T-helper 17 cell (primary cell): ENCODE measurements around the gene GRM4. TPM values are rescaled to one million over a fixed set of nuclear protein-coding genes. Genes with fewer than 3 reads are reported as not detected.

Source experiments
- ATAC-seq: fragments of 150-1000 bp; cut with Tn5 transposase; 2 replicates; pipeline ENCODE4 v1.10.0; 2021; ENCODE audit warnings: mild to moderate bottlenecking, moderate library complexity
- DNase-seq, 3 donors: peaks; one replicate each; pipeline versions ENCODE4 v3.0.0 to v3.0.0-alpha.2; 2020 to 2021
- H3K9me3 ChIP-seq: one replicate; pipeline ENCODE4 v1.7.0; 2013; ENCODE audit warnings: low read length, mild to moderate bottlenecking; ENCODE audit not compliant: control insufficient read depth, poor library complexity, severe bottlenecking
- H3K27ac Mint-ChIP-seq: one replicate; pipeline ENCODE4 v1.8.0; 2022; ENCODE audit warnings: mild to moderate bottlenecking, moderate library complexity, mixed read lengths
- H3K27me3 Mint-ChIP-seq: one replicate; pipeline ENCODE4 v1.8.0; 2022; ENCODE audit warnings: mixed read lengths
- H3K36me3 Mint-ChIP-seq: one replicate; pipeline ENCODE4 v1.8.0; 2022; ENCODE audit warnings: low read depth, mixed read lengths
- H3K4me1 Mint-ChIP-seq: one replicate; pipeline ENCODE4 v1.8.0; 2022; ENCODE audit warnings: mild to moderate bottlenecking, mixed read lengths
- H3K4me3 Mint-ChIP-seq: one replicate; pipeline ENCODE4 v1.8.0; 2022; ENCODE audit warnings: mild to moderate bottlenecking, moderate library complexity, mixed read lengths
- total RNA-seq, 4 donors: library from RNA in 2 of 4; stranded (reverse) in 2 of 4; gene quantifications; one replicate each; pipeline ENCODE4 v1.2.3 and lab custom pipeline; 2022 to 2026

The GRM4 gene
- total RNA-seq, 2 donors from 2014 or later, result not detected

DNA sequence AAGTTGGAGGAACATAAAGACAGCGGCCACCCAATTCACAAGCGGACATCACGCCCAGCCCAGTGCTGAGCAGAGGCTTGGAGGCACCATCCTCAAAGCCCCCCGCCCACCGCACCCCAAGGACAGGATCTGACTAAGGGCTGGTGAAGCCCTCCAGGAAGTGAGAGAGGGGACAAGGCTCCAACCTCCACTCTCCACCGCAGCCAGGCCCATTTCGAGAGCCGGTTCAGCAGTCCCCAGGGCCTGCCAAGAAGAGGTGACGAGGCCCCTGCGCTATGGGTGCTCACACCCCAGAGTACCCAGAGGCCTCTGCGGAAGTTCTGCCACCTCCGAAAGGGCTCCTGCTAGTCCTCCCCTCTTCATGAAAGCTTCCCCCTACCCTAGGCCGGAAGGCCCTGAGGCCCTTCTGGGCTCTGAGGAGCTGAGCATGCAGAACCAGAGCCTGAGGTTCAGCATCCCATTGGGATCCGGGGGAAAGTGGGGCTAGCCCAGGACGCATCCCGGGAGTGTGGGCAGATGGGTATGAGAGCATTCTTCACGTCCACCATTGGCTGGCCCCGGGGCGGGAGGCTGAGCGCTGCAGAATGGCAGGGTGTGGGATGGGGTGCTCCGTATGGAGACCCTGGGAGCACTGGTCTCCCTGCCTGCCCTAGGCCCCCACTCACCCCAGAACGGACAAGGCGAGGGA is 2.5 kb downstream of the GRM4 start:
- H3K36me3 Mint-ChIP-seq, result peaks cover 8% of the 10 kb centered on the region
- peaks cover 13% of the 10 kb centered on the region for H3K4me1 Mint-ChIP-seq
- H3K4me3 Mint-ChIP-seq, result peak overlapping the region; percentile 78
- H3K27me3 Mint-ChIP-seq, result peaks cover 74% of the 10 kb centered on the region
- DNase-seq (no peak), ATAC-seq (no peak)
- no peaks in the 10 kb centered on the region for H3K9me3 ChIP-seq
- no peak overlapping the region for H3K27ac Mint-ChIP-seq

DNA sequence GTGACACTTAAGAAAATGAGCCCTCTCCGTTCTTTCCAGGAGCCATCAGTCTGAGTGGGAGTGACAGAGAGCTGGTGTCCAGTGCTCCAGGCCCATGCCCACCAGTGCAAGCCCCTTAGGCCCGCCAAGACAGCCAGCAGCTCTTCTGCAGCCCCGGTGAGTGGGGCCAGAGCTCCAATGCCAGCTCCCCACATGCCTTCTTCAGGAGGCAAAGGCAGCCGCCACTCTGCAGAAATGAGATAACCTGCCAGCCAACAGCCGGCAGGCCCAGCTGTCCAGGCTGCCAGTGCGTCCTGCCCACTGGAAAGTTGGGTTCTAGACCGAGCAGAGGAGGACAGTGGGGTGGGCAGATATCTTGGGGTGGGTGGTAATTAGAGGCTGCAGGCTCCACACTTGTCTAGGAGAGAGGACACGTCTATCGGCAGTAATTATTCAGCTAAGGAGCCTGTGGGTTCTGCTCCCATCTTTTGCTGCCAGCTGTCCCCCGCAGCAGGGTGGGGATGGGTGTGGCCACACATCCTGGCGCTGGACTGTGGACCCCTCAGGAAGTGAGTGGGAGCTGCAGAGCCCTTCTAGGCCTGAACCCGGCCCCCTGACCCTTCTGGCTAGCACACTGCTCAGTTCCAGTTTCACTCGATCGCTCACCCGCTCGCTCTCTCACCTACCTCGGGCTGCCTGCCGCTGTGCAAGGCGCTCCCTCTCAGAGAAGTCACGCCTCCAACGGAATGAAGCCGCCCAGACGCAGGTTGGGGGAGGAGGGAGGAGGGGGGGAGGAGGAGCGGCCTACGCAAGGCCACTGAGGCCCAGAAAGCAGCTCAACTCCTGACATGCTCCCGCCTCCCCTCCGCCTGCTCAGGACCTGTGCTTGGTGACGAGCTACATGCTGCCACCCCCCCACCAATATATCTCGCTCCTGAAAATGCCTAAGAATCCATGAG is 3.6 kb downstream of the GRM4 start:
- H3K4me3 Mint-ChIP-seq, result peak overlapping the region; percentile 78
- H3K9me3 ChIP-seq, result no peaks in the 10 kb centered on the region
- ATAC-seq, result no peak
- no peak for DNase-seq
- H3K36me3 Mint-ChIP-seq, result peaks cover 5% of the 10 kb centered on the region
- peaks cover 76% of the 10 kb centered on the region for H3K27me3 Mint-ChIP-seq
- H3K27ac Mint-ChIP-seq, result no peak overlapping the region
- H3K4me1 Mint-ChIP-seq, result peaks cover 13% of the 10 kb centered on the region

DNA sequence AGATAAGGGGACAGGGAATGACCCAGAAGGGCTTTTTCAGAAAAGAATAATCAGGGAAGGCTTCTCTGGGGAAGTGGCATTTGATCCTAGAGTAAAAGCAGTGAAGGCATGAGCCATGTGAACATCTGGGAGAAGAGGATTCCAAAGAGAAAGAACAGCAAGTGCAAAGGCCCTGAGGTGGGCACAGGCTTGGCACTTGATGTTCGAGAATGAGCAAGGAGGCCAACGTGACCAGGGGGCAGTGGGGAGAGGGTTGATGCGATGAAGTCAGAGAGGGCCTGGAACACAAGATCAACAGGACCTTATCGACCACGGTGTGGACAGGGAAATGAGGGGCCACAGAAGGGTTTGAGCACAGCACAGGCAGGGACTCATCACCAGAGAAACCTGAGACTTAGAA is 5.8 kb downstream of the GRM4 start:
- no peak overlapping the region for H3K4me3 Mint-ChIP-seq
- H3K27ac Mint-ChIP-seq, result no peak overlapping the region
- ATAC-seq, result no peak
- H3K9me3 ChIP-seq, result no peaks in the 10 kb centered on the region
- H3K27me3 Mint-ChIP-seq, result peaks cover 76% of the 10 kb centered on the region
- H3K36me3 Mint-ChIP-seq, result peaks cover 5% of the 10 kb centered on the region
- H3K4me1 Mint-ChIP-seq, result peaks cover 8% of the 10 kb centered on the region
- no peak for DNase-seq

DNA sequence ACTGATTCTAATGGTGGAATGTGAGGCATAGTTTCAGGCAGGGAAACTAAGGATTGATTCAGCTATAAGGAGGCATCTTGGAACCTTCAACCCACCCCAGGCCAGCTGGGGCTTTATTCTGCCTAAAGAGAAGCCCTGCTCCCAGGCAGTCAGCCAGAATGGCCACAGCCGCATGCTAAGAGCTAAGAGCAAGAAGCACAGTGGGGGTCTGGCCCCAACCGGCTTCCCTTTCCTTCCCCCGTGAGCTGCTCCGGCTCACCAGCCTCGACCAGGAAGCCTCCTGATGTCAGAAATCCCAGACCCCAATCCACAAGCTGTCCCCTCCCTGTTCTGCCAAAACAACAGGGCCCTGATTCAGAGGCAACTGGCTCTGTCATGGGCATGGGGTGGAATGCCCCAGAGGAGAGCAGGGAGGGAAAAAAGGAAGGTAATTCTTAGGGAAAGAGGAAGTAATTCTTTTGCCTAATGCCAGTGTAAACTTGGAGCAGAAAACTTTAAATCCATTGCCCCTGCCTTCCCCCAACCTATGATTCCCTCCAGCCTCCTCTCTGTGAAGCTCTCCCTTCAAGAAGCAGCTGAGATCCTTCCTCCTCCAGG is 6.9 kb downstream of the GRM4 start:
- H3K27ac Mint-ChIP-seq, result no peak overlapping the region

DNA sequence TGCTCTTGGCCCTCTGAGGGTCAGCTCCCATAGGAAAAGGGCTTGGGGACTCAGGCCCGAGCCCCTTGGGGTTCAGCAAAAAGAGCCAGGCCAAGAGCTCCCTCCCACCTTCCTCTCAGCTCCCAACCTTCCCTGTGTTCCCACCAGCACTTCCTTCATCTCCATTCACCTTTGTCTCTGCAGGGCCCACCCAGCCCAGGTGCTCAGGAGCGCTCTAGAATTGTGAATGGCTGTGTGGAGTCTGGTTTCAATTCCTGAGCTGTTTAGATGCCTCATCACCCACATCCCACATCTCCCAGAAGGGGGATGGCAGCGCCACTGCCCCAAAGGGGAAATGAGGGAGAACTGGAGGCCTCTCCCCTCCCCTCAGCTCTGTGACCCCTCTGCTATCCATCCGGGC is 7.7 kb downstream of the GRM4 start:
- ATAC-seq, result no peak
- H3K9me3 ChIP-seq, result no peaks in the 10 kb centered on the region
- Mint-ChIP-seq H3K27me3 (peaks cover 81% of the 10 kb centered on the region), H3K27ac (no peak overlapping the region), H3K4me3 (no peak overlapping the region), H3K36me3 (peaks cover 5% of the 10 kb centered on the region), H3K4me1 (peaks cover 6% of the 10 kb centered on the region)
- DNase-seq, result no peak

More for the DNA sequence above, 6.9 kb downstream of the GRM4 start:
- peaks cover 83% of the 10 kb centered on the region for H3K27me3 Mint-ChIP-seq
- no peak for ATAC-seq
- peaks cover 8% of the 10 kb centered on the region for H3K4me1 Mint-ChIP-seq
- no peak for DNase-seq
- no peaks in the 10 kb centered on the region for H3K9me3 ChIP-seq
- peaks cover 5% of the 10 kb centered on the region for H3K36me3 Mint-ChIP-seq
- H3K4me3 Mint-ChIP-seq, result no peak overlapping the region

DNA sequence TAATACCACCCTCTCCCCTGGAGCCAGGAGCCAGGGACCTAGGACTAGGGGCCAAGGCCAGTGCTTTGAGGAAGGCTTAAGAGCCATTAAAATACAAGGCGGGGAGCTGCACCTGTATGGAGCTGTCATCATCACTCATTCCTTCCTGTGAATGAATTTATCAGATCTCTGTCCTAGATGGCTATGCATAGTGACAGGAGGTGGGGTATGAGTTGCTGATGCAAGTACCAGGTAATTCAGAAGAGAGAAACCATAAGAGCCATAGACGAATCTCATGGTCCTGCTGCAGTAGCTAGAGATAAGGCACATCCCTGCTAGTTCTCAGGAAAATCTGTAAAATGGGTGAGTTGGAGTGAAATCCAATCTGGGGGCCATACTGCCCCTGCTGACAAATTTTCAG is 10.3 kb downstream of the GRM4 start:
- H3K4me1 Mint-ChIP-seq, result peaks cover 2% of the 10 kb centered on the region
- no peak for DNase-seq
- no peak overlapping the region for H3K4me3 Mint-ChIP-seq
- no peak for ATAC-seq
- no peak overlapping the region for H3K27ac Mint-ChIP-seq
- H3K27me3 Mint-ChIP-seq, result peaks cover 73% of the 10 kb centered on the region
- peaks cover 5% of the 10 kb centered on the region for H3K36me3 Mint-ChIP-seq
- no peaks in the 10 kb centered on the region for H3K9me3 ChIP-seq

DNA sequence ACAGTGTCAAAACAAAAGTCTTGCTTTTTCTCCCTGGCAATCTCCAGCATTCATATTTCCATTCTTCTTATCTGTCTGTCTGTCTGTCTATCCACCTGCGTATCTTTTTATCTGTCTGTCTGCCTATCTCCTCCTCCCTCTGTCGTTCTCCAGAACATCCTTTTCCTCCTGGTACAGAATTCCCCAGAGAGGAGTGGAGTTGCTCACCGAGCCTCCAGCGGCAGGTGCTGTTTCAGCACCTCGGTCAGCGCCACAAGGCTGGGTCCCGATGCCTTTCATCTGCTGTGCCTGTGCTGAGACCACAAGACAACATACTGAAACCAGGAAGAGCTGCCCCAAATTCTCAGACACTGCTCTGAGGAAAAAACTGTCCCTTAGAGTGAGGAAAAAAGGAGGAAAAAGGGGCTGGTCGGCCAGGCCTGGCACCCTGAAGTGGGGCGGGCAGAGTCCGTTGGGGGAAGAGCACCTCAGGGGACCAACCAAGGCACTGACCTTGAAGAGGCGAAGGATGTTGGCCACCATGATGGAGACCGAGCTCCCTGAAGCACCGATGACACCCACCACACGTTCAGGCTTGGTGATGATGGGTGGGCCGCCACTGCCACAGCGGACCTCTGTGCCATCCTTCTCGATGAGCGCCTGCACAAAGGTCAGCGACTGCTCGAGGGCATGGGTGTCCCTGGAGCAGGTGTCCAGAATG is 13.3 kb downstream of the GRM4 start:
- no peaks in the 10 kb centered on the region for H3K36me3 Mint-ChIP-seq
- DNase-seq, result no peak
- H3K27me3 Mint-ChIP-seq, result peaks cover 64% of the 10 kb centered on the region
- no peak overlapping the region for H3K4me3 Mint-ChIP-seq
- H3K9me3 ChIP-seq, result no peaks in the 10 kb centered on the region
- no peak for ATAC-seq
- no peak overlapping the region for H3K27ac Mint-ChIP-seq
- no peaks in the 10 kb centered on the region for H3K4me1 Mint-ChIP-seq

DNA sequence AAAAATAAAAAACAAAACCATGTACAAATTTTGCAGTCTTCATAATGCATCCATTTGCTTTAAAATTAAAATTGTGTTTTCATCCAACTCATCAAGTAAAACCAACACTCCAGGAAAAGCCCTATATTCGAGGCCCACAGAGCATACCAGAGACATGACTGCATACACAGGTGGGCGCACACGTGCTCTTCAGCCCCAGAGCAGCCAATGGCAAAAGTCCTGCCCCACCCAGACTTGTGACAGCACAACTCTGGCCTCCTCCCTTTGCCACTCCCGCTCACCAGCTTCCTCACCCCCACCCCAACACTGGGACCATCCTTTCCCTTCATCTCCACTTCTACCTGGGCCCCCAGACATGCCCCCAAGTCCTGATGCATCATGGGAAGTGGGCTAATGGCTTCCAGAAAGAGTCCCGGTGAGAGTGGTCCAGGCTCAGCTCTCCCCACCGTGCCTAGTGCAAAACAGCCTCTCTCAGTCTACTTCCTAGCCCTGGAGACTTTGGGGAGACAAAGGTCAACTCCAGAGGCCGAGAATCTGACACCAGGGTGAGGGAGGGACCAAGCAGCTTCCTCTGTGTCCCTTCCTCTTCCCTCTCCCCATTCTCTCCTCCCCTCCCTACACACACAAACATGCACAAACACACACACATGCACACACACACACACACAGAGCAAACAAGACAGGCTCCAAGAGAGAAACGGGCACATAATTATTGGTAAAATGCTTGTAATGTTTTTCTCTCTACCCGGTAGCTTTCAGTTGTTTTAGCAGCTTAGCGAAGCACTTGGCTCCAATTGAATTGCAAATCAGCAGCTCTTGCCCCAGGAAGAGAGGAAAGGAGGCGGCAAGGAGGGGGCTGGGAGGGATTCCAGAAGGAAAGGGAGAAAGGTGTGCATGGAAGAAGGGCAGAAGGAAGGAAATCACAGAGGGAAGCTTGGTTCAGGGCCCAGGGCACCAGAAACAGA is 14.3 kb downstream of the GRM4 start:
- Mint-ChIP-seq H3K27ac (no peak overlapping the region), H3K36me3 (no peaks in the 10 kb centered on the region), H3K4me3 (peak overlapping the region; percentile 26), H3K4me1 (no peaks in the 10 kb centered on the region), H3K27me3 (peaks cover 66% of the 10 kb centered on the region)
- ATAC-seq (no peak), DNase-seq (no peak)
- no peaks in the 10 kb centered on the region for H3K9me3 ChIP-seq

DNA sequence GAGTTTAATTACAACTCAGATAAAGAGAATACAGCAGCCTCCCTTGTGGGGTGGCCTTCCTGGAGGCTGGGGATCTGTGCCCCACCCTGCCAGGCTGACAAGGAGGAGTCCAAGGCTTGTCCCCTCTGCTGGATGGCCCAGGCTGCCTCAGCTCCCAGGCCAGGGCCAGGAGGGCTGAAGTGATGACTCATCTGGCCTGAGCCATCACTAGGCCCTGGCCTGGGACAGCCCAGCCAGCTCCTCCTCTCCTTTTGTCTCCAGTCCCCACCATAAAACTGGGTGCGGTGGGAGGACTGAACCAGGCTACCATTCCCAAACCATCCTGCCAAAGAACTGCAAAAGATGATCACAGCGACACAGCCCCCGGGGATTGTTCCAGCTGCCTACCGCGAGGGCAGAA is 15.0 kb downstream of the GRM4 start:
- H3K27me3 Mint-ChIP-seq, result peaks cover 62% of the 10 kb centered on the region
- no peaks in the 10 kb centered on the region for H3K36me3 Mint-ChIP-seq
- H3K4me1 Mint-ChIP-seq, result no peaks in the 10 kb centered on the region
- H3K27ac Mint-ChIP-seq, result no peak overlapping the region
- ATAC-seq, result no peak
- DNase-seq, result no peak
- no peak overlapping the region for H3K4me3 Mint-ChIP-seq
- no peaks in the 10 kb centered on the region for H3K9me3 ChIP-seq

DNA sequence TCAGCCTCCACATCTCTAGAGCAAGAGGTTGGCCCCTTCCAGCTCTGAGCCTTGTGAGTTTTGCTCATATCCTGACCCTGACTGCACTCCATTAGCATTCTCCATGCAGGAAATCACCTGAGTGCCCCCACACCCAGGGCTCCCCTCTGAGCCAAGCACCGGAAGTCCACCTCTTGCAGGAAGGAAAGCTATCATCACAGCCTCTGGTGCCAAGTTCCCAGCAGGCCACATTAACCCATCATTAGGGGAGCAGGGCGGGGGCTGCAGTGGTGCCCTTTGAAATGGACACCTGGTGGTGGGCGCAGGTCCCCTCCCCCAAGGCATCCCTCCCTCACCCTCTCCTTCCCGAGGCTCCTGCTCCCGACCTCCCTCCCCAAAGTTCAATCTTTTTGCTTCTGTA is 16.1 kb downstream of the GRM4 start:
- no peaks in the 10 kb centered on the region for H3K9me3 ChIP-seq
- Mint-ChIP-seq H3K27ac (no peak overlapping the region), H3K27me3 (peaks cover 50% of the 10 kb centered on the region), H3K4me3 (no peak overlapping the region), H3K4me1 (no peaks in the 10 kb centered on the region), H3K36me3 (no peaks in the 10 kb centered on the region)
- no peak for DNase-seq
- ATAC-seq, result no peak

DNA sequence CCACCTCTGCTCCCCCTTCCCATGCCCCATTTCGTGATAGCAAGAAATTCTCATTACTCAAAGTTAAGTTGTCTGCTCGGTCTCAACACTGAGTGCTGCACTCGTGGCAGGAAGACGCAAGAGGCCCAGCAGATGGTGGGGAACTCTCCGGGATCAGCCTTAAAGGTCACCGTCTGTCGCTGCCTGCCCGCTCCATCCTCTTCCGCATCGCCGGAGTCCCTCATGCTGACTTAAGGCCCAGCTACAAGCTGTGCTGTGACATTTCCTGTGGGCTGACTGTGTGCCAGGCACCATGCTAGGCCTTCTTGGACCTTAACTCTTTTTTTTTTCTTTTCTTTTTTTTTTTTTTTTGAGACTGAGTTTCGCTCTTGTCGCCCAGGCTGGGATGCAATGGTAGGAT is 17.8 kb downstream of the GRM4 start:
- DNase-seq (no peak), ATAC-seq (no peak)
- no peak overlapping the region for H3K27ac Mint-ChIP-seq
- no peaks in the 10 kb centered on the region for H3K9me3 ChIP-seq
- H3K36me3 Mint-ChIP-seq, result no peaks in the 10 kb centered on the region
- H3K27me3 Mint-ChIP-seq, result peaks cover 50% of the 10 kb centered on the region
- no peak overlapping the region for H3K4me3 Mint-ChIP-seq
- no peaks in the 10 kb centered on the region for H3K4me1 Mint-ChIP-seq

DNA sequence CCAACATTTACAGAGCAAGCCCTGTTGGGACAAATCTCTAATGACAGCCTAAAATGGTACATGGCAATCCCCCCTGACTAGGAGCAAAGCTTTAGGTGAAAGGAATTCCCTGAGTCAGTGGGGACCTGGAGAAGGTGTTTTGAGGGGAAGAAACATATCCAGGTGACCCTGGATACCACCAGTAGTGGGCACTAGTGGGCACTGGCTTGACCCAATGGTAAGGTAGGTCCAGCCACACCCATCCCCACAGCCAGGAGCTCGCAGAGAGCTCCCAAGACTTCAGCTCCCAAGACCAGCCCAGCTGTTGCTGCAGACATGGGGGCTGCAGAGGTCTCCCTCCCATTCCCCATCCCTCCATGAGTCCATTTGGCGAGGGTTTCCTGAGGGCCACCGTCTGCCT is 19.5 kb downstream of the GRM4 start:
- DNase-seq, result no peak
- Mint-ChIP-seq H3K4me1 (no peaks in the 10 kb centered on the region), H3K27ac (no peak overlapping the region), H3K27me3 (peaks cover 48% of the 10 kb centered on the region), H3K36me3 (no peaks in the 10 kb centered on the region), H3K4me3 (no peak overlapping the region)
- no peak for ATAC-seq
- H3K9me3 ChIP-seq, result no peaks in the 10 kb centered on the region
